22Rv1 (cell line): ENCODE results near the gene USH2A.

Experiments
- CTCF ChIP-seq: fragments of 450-650 bp; IDR thresholded peaks from 2 replicates; pipeline ENCODE4 v1.5.1; 2017; ENCODE audit warnings: mild to moderate bottlenecking
- ZFX ChIP-seq: fragments of 450-650 bp; IDR thresholded peaks from 2 replicates; pipeline ENCODE4 v1.6.1; 2017; ENCODE audit warnings: antibody characterized with exemption, borderline replicate concordance

GRCh38 chr1:215844266-215844665 lies 579.0 kb downstream of the USH2A start:
- TF ChIP-seq CTCF: no peak
- no peak for TF ChIP-seq ZFX
